B cell (primary cell): ENCODE results near the gene PLEKHA8.

Experiments used
- CTCF ChIP-seq: fragments of 200-600 bp; IDR thresholded peaks from one replicate; pipeline ENCODE4 v1.8.0; 2022; ENCODE audit warnings: antibody characterized with exemption, mild to moderate bottlenecking
- EZH2 ChIP-seq: IDR thresholded peaks from 2 replicates; pipeline ENCODE4 v1.6.1; 2012; ENCODE audit warnings: borderline replicate concordance, low read depth, mild to moderate bottlenecking, moderate library complexity, low read length; ENCODE audit not compliant: insufficient read depth, poor library complexity, severe bottlenecking

- TF ChIP-seq CTCF (no peak), EZH2 (no peak)
Measured at GRCh38 chr7:30136117-30136731, 108.0 kb downstream of the PLEKHA8 start.
